ENCODE data around the gene ABCA2.

ABCA2 gene

DNA sequence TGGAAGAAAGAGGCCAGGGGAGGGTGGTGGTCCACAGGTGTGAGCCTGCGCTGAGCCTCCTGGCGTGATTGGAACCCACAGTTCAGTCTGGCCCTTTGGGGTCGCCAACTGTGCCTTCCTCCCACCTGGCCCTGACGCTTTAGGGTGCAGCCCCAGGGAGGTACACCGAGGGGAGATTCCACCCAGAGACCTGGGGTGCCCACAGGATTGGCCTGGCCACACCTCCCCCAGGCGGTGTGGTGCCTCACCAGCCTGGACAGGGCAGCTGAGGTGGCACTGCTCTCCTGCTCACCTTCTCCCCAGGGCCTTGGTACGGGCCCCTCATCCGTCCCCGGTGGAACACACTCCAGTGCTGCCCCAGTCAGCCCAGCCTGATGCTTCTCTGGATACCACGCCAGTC lies 30.7 kb downstream of the ABCA2 start:
- Mint-ChIP-seq H3K4me3 (peak overlapping the region; percentile 64), H3K9me3 (no peaks in the 10 kb centered on the region), H3K36me3 (ENCODE audit: low read depth) (peaks cover 9% of the 10 kb centered on the region), H3K4me1 (ENCODE audit: low read depth) (peaks cover 27% of the 10 kb centered on the region), H3K27me3 (ENCODE audit: low read depth) (peaks cover 4% of the 10 kb centered on the region), H3K27ac (peak overlapping the region; percentile 73)

DNA sequence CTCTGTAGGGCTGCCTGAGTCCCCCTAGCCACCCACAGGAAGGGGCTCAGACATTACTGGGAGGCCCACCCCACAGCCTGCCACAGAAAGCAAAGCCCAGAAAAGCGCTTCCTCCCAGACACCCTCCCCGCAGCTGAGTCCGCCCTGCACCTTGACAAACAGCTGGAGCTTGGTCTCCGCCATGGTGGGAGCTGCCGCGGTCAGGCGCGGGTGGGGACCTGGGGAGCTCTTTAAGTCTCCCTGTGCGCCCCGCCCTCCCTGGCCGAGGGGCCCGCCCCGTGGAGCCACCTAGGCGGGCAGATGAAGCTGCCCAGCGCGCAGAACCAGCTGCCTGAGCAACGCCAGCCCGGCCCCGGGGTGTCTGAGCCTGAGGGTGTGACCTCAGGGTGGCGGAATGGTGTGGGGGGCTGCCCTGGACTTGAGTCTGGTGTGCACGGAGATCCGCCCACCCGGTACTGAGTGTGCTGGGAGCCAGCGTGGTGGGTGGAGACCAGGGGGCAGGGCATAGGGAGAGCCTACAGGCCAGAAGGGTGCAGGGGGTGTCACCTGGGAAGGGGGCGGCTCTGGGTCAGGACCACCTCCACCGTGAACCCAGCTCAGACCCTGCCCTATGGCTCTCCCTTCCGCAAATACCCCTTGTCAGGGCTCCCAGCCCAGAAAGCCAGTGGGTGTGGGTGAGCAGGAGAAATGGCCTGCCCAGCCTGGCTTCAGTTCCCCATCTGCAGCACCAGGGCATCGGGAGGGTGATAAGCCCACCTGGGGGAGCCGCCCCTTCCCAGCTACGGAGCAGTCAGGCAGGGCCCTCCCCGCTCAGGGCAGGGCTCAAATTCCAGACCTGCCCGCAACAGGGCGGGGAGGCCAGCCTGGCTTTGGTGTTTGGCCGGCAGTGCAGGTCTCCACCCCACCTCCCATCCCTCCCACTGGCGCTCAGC lies 31.4 kb downstream of the ABCA2 start, which contains the start of gene CLIC3:
CLIC3 (minus strand) TSS at position 208 of the 932 bp plus-strand sequence; CDS start at position 183, 25 bp downstream.
- Mint-ChIP-seq H3K36me3 (ENCODE audit: low read depth) (peaks cover 9% of the 10 kb centered on the region), H3K4me1 (ENCODE audit: low read depth) (peaks cover 28% of the 10 kb centered on the region), H3K27me3 (ENCODE audit: low read depth) (peaks cover 4% of the 10 kb centered on the region), H3K4me3 (peak within 1 kb of the TSS; percentile 25), H3K27ac (peak within 1 kb of the TSS; percentile 52), H3K9me3 (no peaks in the 10 kb centered on the region)

- Mint-ChIP-seq H3K4me1 (ENCODE audit: low read depth) (peaks cover 33% of the 10 kb centered on the region), H3K27ac (peak overlapping the region; percentile 52), H3K9me3 (no peaks in the 10 kb centered on the region), H3K27me3 (ENCODE audit: low read depth) (peaks cover 4% of the 10 kb centered on the region), H3K36me3 (ENCODE audit: low read depth) (peaks cover 9% of the 10 kb centered on the region), H3K4me3 (peak overlapping the region; percentile 25)
Observed at GRCh38 chr9:136995772-136996311, 32.2 kb downstream of the ABCA2 start.

DNA sequence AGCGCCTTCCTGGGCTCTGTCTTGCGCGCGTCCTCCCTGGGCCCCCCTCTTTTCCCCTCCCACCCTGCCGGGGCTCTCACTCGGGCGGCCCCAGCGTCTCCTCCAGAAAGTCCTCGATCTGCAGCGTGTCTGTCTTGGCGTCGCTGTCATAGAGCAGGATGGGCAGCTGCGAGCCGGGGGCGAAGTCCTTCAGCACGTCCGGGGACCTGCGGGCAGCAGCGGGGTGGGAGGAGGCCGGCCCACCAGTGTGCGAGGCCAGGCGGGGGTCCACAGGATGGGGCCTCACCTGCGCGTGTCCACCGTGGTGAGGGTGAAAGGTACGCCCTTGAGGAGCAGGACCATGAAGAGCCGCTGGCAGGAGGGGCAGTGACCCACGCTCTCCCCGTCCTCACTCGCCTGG lies 32.7 kb downstream of the ABCA2 start:
- peaks cover 9% of the 10 kb centered on the region for H3K36me3 Mint-ChIP-seq (ENCODE audit: low read depth)
- no peaks in the 10 kb centered on the region for H3K9me3 Mint-ChIP-seq
- H3K27me3 Mint-ChIP-seq (ENCODE audit: low read depth): peaks cover 4% of the 10 kb centered on the region
- peaks cover 32% of the 10 kb centered on the region for H3K4me1 Mint-ChIP-seq (ENCODE audit: low read depth)
- no peak overlapping the region for H3K4me3 Mint-ChIP-seq
- H3K27ac Mint-ChIP-seq: no peak overlapping the region

GRCh38 chr9:136994888-136995230 lies 33.2 kb downstream of the ABCA2 start:
- H3K4me3 Mint-ChIP-seq: no peak overlapping the region
- H3K36me3 Mint-ChIP-seq (ENCODE audit: low read depth): peaks cover 9% of the 10 kb centered on the region
- no peak overlapping the region for H3K27ac Mint-ChIP-seq
- peaks cover 27% of the 10 kb centered on the region for H3K4me1 Mint-ChIP-seq (ENCODE audit: low read depth)
- H3K27me3 Mint-ChIP-seq (ENCODE audit: low read depth): peaks cover 9% of the 10 kb centered on the region
- H3K9me3 Mint-ChIP-seq: no peaks in the 10 kb centered on the region

GRCh38 chr9:136994180-136994887 lies 33.7 kb downstream of the ABCA2 start:
- H3K9me3 Mint-ChIP-seq: no peaks in the 10 kb centered on the region
- H3K4me1 Mint-ChIP-seq (ENCODE audit: low read depth): peaks cover 27% of the 10 kb centered on the region
- peak overlapping the region; percentile 84 for H3K4me3 Mint-ChIP-seq
- H3K27ac Mint-ChIP-seq: no peak overlapping the region
- peaks cover 9% of the 10 kb centered on the region for H3K36me3 Mint-ChIP-seq (ENCODE audit: low read depth)
- H3K27me3 Mint-ChIP-seq (ENCODE audit: low read depth): peaks cover 14% of the 10 kb centered on the region

DNA sequence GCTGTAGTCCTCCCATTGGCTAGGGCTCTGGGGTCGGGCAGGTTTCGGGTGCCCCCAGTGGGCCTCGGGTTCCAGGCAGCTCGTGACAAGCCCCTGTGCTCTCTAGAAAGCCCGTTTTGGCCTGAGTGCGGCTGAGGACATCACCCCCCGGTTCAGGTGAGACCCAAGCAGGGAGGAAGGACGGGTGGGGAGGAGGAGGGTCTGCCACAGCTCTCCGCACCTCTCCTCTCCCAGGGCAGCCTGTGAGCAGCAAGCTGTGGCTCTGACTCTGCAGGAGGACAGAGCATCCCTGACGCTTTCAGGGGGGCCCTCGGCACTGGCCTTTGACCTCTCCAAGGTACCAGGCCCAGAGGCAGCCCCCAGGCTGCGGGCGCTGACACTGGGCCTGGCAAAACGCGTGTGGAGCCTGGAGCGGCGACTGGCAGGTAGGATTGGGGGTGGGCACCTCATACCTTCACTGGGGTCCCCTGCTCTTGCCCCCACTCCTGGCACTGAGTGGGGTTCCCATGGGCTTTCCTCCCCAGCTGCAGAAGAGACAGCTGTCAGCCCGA lies 35.1 kb downstream of the ABCA2 start:
- peaks cover 26% of the 10 kb centered on the region for H3K27me3 Mint-ChIP-seq (ENCODE audit: low read depth)

GRCh38 chr9:136991993-136992818 lies 35.8 kb downstream of the ABCA2 start, which contains the start of gene PAXX:
PAXX (plus strand) TSS chr9:136992422; CDS start chr9:136992444, 22 bp downstream.
- H3K4me1 Mint-ChIP-seq (ENCODE audit: low read depth): peaks cover 18% of the 10 kb centered on the region
- no peaks in the 10 kb centered on the region for H3K9me3 Mint-ChIP-seq
- H3K27ac Mint-ChIP-seq: peak within 1 kb of the TSS; percentile 88
- peaks cover 9% of the 10 kb centered on the region for H3K36me3 Mint-ChIP-seq (ENCODE audit: low read depth)
- H3K27me3 Mint-ChIP-seq (ENCODE audit: low read depth): peaks cover 28% of the 10 kb centered on the region
- peak within 1 kb of the TSS; percentile 84 for H3K4me3 Mint-ChIP-seq

More for the DNA sequence above, 35.1 kb downstream of the ABCA2 start:
- Mint-ChIP-seq H3K4me3 (peak overlapping the region; percentile 84), H3K36me3 (ENCODE audit: low read depth) (peaks cover 9% of the 10 kb centered on the region), H3K4me1 (ENCODE audit: low read depth) (peaks cover 23% of the 10 kb centered on the region), H3K9me3 (no peaks in the 10 kb centered on the region), H3K27ac (peak overlapping the region; percentile 87)

- Mint-ChIP-seq H3K4me3 (peak overlapping the region; percentile 78), H3K27me3 (ENCODE audit: low read depth) (peaks cover 37% of the 10 kb centered on the region), H3K27ac (peak overlapping the region; percentile 23), H3K36me3 (ENCODE audit: low read depth) (peaks cover 9% of the 10 kb centered on the region), H3K4me1 (ENCODE audit: low read depth) (peaks cover 15% of the 10 kb centered on the region), H3K9me3 (no peaks in the 10 kb centered on the region)
Observed at GRCh38 chr9:136990242-136990911, 37.7 kb downstream of the ABCA2 start.

DNA sequence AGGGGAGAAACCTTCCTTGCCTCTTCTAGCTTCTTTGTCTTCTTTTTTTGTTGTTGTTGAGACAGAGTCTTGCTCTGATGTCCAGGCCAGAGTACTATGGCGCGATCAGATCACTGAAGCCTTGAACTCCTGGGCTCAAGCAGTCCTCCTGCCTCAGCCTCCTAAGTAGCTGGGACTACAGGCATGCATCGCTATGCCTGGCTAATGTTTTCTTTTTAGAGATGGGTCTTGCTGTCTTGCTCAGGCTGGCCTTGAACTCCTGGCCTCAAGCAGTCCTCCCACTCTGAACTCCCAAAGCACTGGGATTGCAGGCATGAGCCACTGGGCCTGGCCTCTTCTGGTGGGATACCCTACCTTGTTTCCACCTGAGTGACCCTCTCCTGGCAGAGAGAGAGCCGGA lies 39.2 kb downstream of the ABCA2 start:
- Mint-ChIP-seq H3K4me3 (no peak overlapping the region), H3K27me3 (ENCODE audit: low read depth) (peaks cover 40% of the 10 kb centered on the region), H3K4me1 (ENCODE audit: low read depth) (peaks cover 14% of the 10 kb centered on the region), H3K36me3 (ENCODE audit: low read depth) (peaks cover 6% of the 10 kb centered on the region), H3K27ac (no peak overlapping the region), H3K9me3 (no peaks in the 10 kb centered on the region)

DNA sequence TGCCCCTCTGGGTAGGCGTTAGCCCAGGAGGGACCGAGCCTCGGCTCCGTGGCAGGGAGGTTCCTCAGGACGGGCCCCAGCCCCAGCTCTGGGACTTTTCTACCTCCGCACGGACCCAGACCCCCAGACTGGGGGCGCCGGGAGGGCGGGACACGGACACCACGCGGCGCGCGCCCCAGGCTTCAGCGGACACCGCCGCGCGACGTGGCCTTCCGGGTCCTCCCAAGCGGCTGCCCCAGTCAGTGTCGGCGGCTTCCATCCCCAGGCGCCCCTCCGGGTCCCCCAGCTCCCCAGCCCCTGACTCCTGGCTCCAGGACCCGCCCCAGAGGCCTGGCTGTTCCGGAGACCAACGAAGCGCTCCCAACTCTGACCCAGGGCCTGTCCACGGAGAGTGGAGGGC lies 42.2 kb downstream of the ABCA2 start:
- peaks cover 43% of the 10 kb centered on the region for H3K27me3 Mint-ChIP-seq (ENCODE audit: low read depth)
- H3K4me1 Mint-ChIP-seq (ENCODE audit: low read depth): peaks cover 2% of the 10 kb centered on the region
- no peaks in the 10 kb centered on the region for H3K9me3 Mint-ChIP-seq
- no peak overlapping the region for H3K27ac Mint-ChIP-seq
- no peaks in the 10 kb centered on the region for H3K36me3 Mint-ChIP-seq (ENCODE audit: low read depth)
- H3K4me3 Mint-ChIP-seq: no peak overlapping the region

- H3K27ac Mint-ChIP-seq: no peak overlapping the region
- H3K4me3 Mint-ChIP-seq: no peak overlapping the region
- no peaks in the 10 kb centered on the region for H3K36me3 Mint-ChIP-seq (ENCODE audit: low read depth)
- H3K9me3 Mint-ChIP-seq: no peaks in the 10 kb centered on the region
- H3K27me3 Mint-ChIP-seq (ENCODE audit: low read depth): peaks cover 44% of the 10 kb centered on the region
- no peaks in the 10 kb centered on the region for H3K4me1 Mint-ChIP-seq (ENCODE audit: low read depth)
Observed at GRCh38 chr9:136985027-136985602, 42.9 kb downstream of the ABCA2 start.

- Mint-ChIP-seq H3K27me3 (ENCODE audit: low read depth) (peaks cover 39% of the 10 kb centered on the region), H3K4me1 (ENCODE audit: low read depth) (no peaks in the 10 kb centered on the region), H3K4me3 (no peak overlapping the region), H3K9me3 (no peaks in the 10 kb centered on the region), H3K36me3 (ENCODE audit: low read depth) (no peaks in the 10 kb centered on the region), H3K27ac (no peak overlapping the region)
Observed at GRCh38 chr9:136984464-136985026, 43.5 kb downstream of the ABCA2 start.

Data from T-helper 1 cell treated with Interleukin-12 subunit alpha and Interleukin-12 subunit beta and Interleukin-4 antibody, amounts not matched to agents 30 μg/mL and 1 μg/mL, for 36 hours (primary cell).